GM23338 (cell line): ENCODE data around the gene KCNMB2. TPM values are rescaled to one million over a fixed set of nuclear protein-coding genes. Genes with fewer than 3 reads are reported as not detected.

ENCODE experiments used
- ATAC-seq: fragments of 200-7000 bp; cut with Tn5 transposase; 3 replicates; pipeline ENCODE4 v1.9.1; 2020
- DNase-seq: peaks from one replicate; pipeline ENCODE4 v3.0.0-alpha.2; 2015; ENCODE audit warnings: low spot score
- H2AFZ ChIP-seq: fragments of 200-600 bp; sonication (generic); 2 replicates; pipeline ENCODE4 v1.8.0; 2016; ENCODE audit warnings: antibody characterized with exemption, mild to moderate bottlenecking, moderate library complexity
- H3F3A ChIP-seq: fragments of 200-600 bp; sonication (generic); replicated peaks from 2 replicates; pipeline ENCODE4 v1.8.0; 2017; ENCODE audit warnings: antibody characterized with exemption, mixed run types, low read depth
- H3K27ac ChIP-seq: fragments of 200-600 bp; sonication (generic); 2 replicates; pipeline ENCODE4 v1.6.1; 2016; ENCODE audit warnings: low read depth
- H3K27me3 ChIP-seq: fragments of 200-600 bp; sonication (generic); 2 replicates; pipeline ENCODE4 v1.8.0; 2016; ENCODE audit warnings: mild to moderate bottlenecking, mixed run types, moderate library complexity; ENCODE audit not compliant: insufficient read depth
- H3K36me3 ChIP-seq: fragments of 200-600 bp; sonication (generic); 2 replicates; pipeline ENCODE4 v1.8.0; 2016; ENCODE audit warnings: mild to moderate bottlenecking; ENCODE audit not compliant: insufficient read depth
- H3K4me1 ChIP-seq: fragments of 200-600 bp; sonication (generic); 2 replicates; pipeline ENCODE4 v1.8.0; 2016; ENCODE audit warnings: mild to moderate bottlenecking, moderate library complexity; ENCODE audit not compliant: insufficient read depth
- H3K4me2 ChIP-seq: fragments of 200-600 bp; sonication (generic); 2 replicates; pipeline ENCODE4 v1.7.1; 2017; ENCODE audit warnings: mixed run types
- H3K4me3 ChIP-seq: fragments of 200-600 bp; sonication (generic); 2 replicates; pipeline ENCODE4 v1.6.1; 2016; ENCODE audit warnings: mixed run types
- H3K79me2 ChIP-seq: fragments of 200-600 bp; sonication (generic); replicated peaks from 2 replicates; pipeline ENCODE4 v1.8.0; 2017; ENCODE audit warnings: mild to moderate bottlenecking; ENCODE audit not compliant: insufficient read depth
- H3K9me2 ChIP-seq: fragments of 200-600 bp; sonication (generic); 2 replicates; pipeline ENCODE4 v1.8.0; 2017; ENCODE audit not compliant: insufficient read depth
- H4K20me1 ChIP-seq: fragments of 200-600 bp; sonication (generic); replicated peaks from 2 replicates; pipeline ENCODE4 v1.8.0; 2017; ENCODE audit warnings: mild to moderate bottlenecking; ENCODE audit not compliant: insufficient read depth
- H3K27ac Mint-ChIP-seq: 2 replicates; pipeline ENCODE4 v1.8.0; 2020; ENCODE audit warnings: inconsistent platforms, mild to moderate bottlenecking, moderate library complexity, mixed read lengths
- H3K27me3 Mint-ChIP-seq: 3 replicates; pipeline ENCODE4 v1.8.0; 2022; ENCODE audit warnings: low read depth, mild to moderate bottlenecking, moderate library complexity, mixed read lengths, inconsistent platforms; ENCODE audit not compliant: insufficient read depth, poor library complexity
- H3K36me3 Mint-ChIP-seq: 3 replicates; pipeline ENCODE4 v1.8.0; 2021; ENCODE audit warnings: low read depth, mild to moderate bottlenecking, inconsistent platforms, moderate library complexity, mixed read lengths
- H3K4me1 Mint-ChIP-seq: 3 replicates; pipeline ENCODE4 v1.8.0; 2020; ENCODE audit warnings: mild to moderate bottlenecking, inconsistent platforms, mixed read lengths
- H3K4me3 Mint-ChIP-seq: 3 replicates; pipeline ENCODE4 v1.8.0; 2021; ENCODE audit warnings: moderate library complexity, mild to moderate bottlenecking, inconsistent platforms, mixed read lengths
- H3K9me3 Mint-ChIP-seq: 3 replicates; pipeline ENCODE4 v1.8.0; 2020; ENCODE audit warnings: moderate library complexity, mild to moderate bottlenecking, inconsistent platforms, mixed read lengths
- CREB1 ChIP-seq: fragments of 250-450 bp; sonication (Bioruptor Pico); IDR thresholded peaks from 2 replicates; pipeline ENCODE4 v1.5.0; 2020; ENCODE audit warnings: low read depth, mild to moderate bottlenecking, moderate library complexity
- EZH2 ChIP-seq: fragments of 200-600 bp; sonication (generic); IDR thresholded peaks from one replicate; pipeline ENCODE4 v1.8.0; 2017; ENCODE audit warnings: antibody characterized with exemption, mild to moderate bottlenecking, low read depth; ENCODE audit not compliant: unreplicated experiment
- EZH2phosphoT487 ChIP-seq: fragments of 200-600 bp; sonication (generic); IDR thresholded peaks from one replicate; pipeline ENCODE4 v1.8.1; 2018; ENCODE audit warnings: antibody characterized with exemption; ENCODE audit not compliant: unreplicated experiment
- JUNB ChIP-seq: IDR thresholded peaks from one replicate; pipeline ENCODE4 v1.6.1; 2016; ENCODE audit warnings: antibody characterized with exemption; ENCODE audit not compliant: unreplicated experiment
- NANOG ChIP-seq: IDR thresholded peaks from 2 replicates; pipeline ENCODE4 v1.6.1; 2016; ENCODE audit warnings: antibody characterized with exemption, borderline replicate concordance
- POLR2AphosphoS5 ChIP-seq: IDR thresholded peaks from 2 replicates; pipeline ENCODE4 v1.6.1; 2016; ENCODE audit warnings: antibody characterized with exemption, low read depth
- STAT1 ChIP-seq: IDR thresholded peaks from one replicate; pipeline ENCODE4 v1.6.1; 2016; ENCODE audit warnings: antibody characterized with exemption; ENCODE audit not compliant: unreplicated experiment
- ZNF114 ChIP-seq: fragments of 250-450 bp; sonication (Bioruptor Pico); IDR thresholded peaks from 2 replicates; pipeline ENCODE4 v1.5.0; 2020; ENCODE audit warnings: mild to moderate bottlenecking, moderate library complexity
- ZNF331 ChIP-seq: fragments of 250-450 bp; sonication (Bioruptor Pico); IDR thresholded peaks from 2 replicates; pipeline ENCODE4 v1.5.0; 2020; ENCODE audit warnings: low read depth, mild to moderate bottlenecking, moderate library complexity
- polyA plus RNA-seq: library from polyadenylated mRNA; unstranded; fragments of >200 nt; fragmentation: Nextera tagmentation; extraction: Ambion mirVana; gene quantifications from 2 replicates; pipeline ENCODE4 v1.2.1, GENCODE V29; 2016
- total RNA-seq: library from RNA; depleted of rRNA; stranded (reverse); fragments of >200 nt; shearing (Covaris generic); gene quantifications from 2 replicates; pipeline ENCODE4 v1.2.3, GENCODE V29; 2014
- TF ChIP-seq, protein P1 (sequence below): IDR thresholded peaks from one replicate; pipeline ENCODE4 v1.6.1; 2018; ENCODE audit warnings: antibody characterized with exemption; ENCODE audit not compliant: unreplicated experiment
- TF ChIP-seq, protein P2 (sequence below): fragments of 250-450 bp; sonication (Bioruptor Pico); IDR thresholded peaks from 2 replicates; pipeline ENCODE4 v1.5.0; 2020; ENCODE audit warnings: mild to moderate bottlenecking, moderate library complexity
- TF ChIP-seq, protein P3 (sequence below): IDR thresholded peaks from 2 replicates; pipeline ENCODE4 v1.6.1; 2016; ENCODE audit warnings: antibody characterized with exemption
- TF ChIP-seq, protein P4 (sequence below), 2 experiments: fragments of 200-600 bp in 1 of 2; sonication (generic) in 1 of 2; conservative IDR thresholded peaks; 2 replicates each; pipeline versions ENCODE4 v1.5.1 to v1.6.1; 2016 to 2017; ENCODE audit warnings: antibody characterized with exemption in 2 of 2, low read depth in 2 of 2, mild to moderate bottlenecking in 2 of 2, moderate library complexity in 1 of 2

KCNMB2 gene
- total and polyA plus RNA-seq, 2 experiments from 2014 or later, result 0.53 TPM; not detected in 1

DNA sequence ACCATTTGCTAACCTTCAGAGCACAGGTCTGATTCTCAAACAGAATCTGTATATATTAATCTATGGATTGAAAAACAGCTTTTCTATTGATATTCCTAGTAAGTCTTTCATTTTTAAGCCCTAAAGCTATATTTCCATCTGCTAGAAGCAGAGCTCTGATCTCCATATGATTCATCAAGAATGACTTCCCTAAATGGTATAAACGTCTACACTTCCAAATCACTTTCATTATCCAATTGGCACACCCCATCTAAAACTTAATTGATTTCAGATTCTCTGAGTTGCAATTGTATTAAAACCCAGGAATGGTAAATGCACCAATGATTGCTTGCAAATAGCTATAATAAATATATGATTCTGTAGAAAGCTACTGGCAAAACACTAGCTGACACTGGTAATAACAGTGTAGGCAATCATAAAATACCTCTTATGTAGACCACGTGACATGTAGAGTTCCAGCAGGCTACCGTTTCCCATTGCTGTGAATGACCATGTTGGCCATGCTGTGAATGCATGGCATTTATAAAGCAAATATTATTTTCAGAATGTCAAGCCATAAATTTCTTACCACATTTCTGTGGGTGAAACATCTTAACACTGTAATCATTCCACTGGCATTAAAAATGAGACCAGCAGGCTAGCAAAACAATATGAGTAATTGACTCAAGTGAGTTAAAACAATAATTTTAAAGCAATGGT, 309.3 kb downstream of the KCNMB2 start:
- H3K4me2 ChIP-seq, result no peak overlapping the region
- no peaks in the 10 kb centered on the region for H3K27me3 ChIP-seq
- no peak overlapping the region for H3K4me3 Mint-ChIP-seq
- no peaks in the 10 kb centered on the region for H3K27me3 Mint-ChIP-seq
- H3K79me2 ChIP-seq, result no peaks in the 10 kb centered on the region; the same call in 1 of the 2 replicates
- no peak overlapping the region for H3K27ac Mint-ChIP-seq
- ATAC-seq, result no peak
- no peak overlapping the region for H3K27ac ChIP-seq
- peaks cover 8% of the 10 kb centered on the region for H3K9me3 Mint-ChIP-seq
- no peaks in the 10 kb centered on the region for H4K20me1 ChIP-seq
- H2AFZ ChIP-seq, result no peak overlapping the region
- no peaks in the 10 kb centered on the region for H3K9me2 ChIP-seq
- H3K36me3 ChIP-seq, result no peaks in the 10 kb centered on the region
- no peak overlapping the region for H3K4me3 ChIP-seq
- peaks cover 7% of the 10 kb centered on the region for H3K36me3 Mint-ChIP-seq
- no peak for DNase-seq
- no peaks in the 10 kb centered on the region for H3F3A ChIP-seq
- H3K4me1 Mint-ChIP-seq, result peaks cover 14% of the 10 kb centered on the region; the same call in 2 of the 3 replicates
- H3K4me1 ChIP-seq, result peaks cover 12% of the 10 kb centered on the region
- TF ChIP-seq POLR2AphosphoS5 (no peak), JUNB (no peak), ZNF114 (no peak), EZH2 (no peak), STAT1 (no peak), ZNF331 (CRISPR knock-in tag) (no peak), NANOG (no peak), EZH2phosphoT487 (no peak), CREB1 (CRISPR knock-in tag) (no peak)
- TF ChIP-seq, protein P1, sequence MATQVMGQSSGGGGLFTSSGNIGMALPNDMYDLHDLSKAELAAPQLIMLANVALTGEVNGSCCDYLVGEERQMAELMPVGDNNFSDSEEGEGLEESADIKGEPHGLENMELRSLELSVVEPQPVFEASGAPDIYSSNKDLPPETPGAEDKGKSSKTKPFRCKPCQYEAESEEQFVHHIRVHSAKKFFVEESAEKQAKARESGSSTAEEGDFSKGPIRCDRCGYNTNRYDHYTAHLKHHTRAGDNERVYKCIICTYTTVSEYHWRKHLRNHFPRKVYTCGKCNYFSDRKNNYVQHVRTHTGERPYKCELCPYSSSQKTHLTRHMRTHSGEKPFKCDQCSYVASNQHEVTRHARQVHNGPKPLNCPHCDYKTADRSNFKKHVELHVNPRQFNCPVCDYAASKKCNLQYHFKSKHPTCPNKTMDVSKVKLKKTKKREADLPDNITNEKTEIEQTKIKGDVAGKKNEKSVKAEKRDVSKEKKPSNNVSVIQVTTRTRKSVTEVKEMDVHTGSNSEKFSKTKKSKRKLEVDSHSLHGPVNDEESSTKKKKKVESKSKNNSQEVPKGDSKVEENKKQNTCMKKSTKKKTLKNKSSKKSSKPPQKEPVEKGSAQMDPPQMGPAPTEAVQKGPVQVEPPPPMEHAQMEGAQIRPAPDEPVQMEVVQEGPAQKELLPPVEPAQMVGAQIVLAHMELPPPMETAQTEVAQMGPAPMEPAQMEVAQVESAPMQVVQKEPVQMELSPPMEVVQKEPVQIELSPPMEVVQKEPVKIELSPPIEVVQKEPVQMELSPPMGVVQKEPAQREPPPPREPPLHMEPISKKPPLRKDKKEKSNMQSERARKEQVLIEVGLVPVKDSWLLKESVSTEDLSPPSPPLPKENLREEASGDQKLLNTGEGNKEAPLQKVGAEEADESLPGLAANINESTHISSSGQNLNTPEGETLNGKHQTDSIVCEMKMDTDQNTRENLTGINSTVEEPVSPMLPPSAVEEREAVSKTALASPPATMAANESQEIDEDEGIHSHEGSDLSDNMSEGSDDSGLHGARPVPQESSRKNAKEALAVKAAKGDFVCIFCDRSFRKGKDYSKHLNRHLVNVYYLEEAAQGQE, result no peak
- TF ChIP-seq, protein P2, sequence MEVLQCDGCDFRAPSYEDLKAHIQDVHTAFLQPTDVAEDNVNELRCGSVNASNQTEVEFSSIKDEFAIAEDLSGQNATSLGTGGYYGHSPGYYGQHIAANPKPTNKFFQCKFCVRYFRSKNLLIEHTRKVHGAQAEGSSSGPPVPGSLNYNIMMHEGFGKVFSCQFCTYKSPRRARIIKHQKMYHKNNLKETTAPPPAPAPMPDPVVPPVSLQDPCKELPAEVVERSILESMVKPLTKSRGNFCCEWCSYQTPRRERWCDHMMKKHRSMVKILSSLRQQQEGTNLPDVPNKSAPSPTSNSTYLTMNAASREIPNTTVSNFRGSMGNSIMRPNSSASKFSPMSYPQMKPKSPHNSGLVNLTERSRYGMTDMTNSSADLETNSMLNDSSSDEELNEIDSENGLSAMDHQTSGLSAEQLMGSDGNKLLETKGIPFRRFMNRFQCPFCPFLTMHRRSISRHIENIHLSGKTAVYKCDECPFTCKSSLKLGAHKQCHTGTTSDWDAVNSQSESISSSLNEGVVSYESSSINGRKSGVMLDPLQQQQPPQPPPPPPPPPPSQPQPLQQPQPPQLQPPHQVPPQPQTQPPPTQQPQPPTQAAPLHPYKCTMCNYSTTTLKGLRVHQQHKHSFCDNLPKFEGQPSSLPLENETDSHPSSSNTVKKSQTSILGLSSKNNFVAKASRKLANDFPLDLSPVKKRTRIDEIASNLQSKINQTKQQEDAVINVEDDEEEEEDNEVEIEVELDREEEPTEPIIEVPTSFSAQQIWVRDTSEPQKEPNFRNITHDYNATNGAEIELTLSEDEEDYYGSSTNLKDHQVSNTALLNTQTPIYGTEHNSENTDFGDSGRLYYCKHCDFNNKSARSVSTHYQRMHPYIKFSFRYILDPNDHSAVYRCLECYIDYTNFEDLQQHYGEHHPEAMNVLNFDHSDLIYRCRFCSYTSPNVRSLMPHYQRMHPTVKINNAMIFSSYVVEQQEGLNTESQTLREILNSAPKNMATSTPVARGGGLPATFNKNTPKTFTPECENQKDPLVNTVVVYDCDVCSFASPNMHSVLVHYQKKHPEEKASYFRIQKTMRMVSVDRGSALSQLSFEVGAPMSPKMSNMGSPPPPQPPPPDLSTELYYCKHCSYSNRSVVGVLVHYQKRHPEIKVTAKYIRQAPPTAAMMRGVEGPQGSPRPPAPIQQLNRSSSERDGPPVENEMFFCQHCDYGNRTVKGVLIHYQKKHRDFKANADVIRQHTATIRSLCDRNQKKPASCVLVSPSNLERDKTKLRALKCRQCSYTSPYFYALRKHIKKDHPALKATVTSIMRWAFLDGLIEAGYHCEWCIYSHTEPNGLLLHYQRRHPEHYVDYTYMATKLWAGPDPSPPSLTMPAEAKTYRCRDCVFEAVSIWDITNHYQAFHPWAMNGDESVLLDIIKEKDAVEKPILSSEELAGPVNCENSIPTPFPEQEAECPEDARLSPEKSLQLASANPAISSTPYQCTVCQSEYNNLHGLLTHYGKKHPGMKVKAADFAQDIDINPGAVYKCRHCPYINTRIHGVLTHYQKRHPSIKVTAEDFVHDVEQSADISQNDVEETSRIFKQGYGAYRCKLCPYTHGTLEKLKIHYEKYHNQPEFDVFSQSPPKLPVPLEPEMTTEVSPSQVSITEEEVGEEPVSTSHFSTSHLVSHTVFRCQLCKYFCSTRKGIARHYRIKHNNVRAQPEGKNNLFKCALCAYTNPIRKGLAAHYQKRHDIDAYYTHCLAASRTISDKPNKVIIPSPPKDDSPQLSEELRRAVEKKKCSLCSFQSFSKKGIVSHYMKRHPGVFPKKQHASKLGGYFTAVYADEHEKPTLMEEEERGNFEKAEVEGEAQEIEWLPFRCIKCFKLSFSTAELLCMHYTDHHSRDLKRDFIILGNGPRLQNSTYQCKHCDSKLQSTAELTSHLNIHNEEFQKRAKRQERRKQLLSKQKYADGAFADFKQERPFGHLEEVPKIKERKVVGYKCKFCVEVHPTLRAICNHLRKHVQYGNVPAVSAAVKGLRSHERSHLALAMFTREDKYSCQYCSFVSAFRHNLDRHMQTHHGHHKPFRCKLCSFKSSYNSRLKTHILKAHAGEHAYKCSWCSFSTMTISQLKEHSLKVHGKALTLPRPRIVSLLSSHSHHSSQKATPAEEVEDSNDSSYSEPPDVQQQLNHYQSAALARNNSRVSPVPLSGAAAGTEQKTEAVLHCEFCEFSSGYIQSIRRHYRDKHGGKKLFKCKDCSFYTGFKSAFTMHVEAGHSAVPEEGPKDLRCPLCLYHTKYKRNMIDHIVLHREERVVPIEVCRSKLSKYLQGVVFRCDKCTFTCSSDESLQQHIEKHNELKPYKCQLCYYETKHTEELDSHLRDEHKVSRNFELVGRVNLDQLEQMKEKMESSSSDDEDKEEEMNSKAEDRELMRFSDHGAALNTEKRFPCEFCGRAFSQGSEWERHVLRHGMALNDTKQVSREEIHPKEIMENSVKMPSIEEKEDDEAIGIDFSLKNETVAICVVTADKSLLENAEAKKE, result no peak
- TF ChIP-seq, protein P3, sequence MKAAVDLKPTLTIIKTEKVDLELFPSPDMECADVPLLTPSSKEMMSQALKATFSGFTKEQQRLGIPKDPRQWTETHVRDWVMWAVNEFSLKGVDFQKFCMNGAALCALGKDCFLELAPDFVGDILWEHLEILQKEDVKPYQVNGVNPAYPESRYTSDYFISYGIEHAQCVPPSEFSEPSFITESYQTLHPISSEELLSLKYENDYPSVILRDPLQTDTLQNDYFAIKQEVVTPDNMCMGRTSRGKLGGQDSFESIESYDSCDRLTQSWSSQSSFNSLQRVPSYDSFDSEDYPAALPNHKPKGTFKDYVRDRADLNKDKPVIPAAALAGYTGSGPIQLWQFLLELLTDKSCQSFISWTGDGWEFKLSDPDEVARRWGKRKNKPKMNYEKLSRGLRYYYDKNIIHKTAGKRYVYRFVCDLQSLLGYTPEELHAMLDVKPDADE, result no peak
- TF ChIP-seq, protein P4, sequence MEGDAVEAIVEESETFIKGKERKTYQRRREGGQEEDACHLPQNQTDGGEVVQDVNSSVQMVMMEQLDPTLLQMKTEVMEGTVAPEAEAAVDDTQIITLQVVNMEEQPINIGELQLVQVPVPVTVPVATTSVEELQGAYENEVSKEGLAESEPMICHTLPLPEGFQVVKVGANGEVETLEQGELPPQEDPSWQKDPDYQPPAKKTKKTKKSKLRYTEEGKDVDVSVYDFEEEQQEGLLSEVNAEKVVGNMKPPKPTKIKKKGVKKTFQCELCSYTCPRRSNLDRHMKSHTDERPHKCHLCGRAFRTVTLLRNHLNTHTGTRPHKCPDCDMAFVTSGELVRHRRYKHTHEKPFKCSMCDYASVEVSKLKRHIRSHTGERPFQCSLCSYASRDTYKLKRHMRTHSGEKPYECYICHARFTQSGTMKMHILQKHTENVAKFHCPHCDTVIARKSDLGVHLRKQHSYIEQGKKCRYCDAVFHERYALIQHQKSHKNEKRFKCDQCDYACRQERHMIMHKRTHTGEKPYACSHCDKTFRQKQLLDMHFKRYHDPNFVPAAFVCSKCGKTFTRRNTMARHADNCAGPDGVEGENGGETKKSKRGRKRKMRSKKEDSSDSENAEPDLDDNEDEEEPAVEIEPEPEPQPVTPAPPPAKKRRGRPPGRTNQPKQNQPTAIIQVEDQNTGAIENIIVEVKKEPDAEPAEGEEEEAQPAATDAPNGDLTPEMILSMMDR (conservative IDR thresholded peaks at IDR 0.05; ENCODE audit: low read depth in 2 of 2), result no peak
